ENCODE measurements around the gene ACHE. TPM values are rescaled to one million over a fixed set of nuclear protein-coding genes. Genes with fewer than 3 reads are reported as not detected.

The ACHE gene
- total RNA-seq, 1 experiment from 2014 or later, result 0.40 TPM

GRCh38 chr7:100884736-100885439, 10.8 kb downstream of the ACHE start:
- CTCF ChIA-PET, result no interaction called here
- intact Hi-C loops (cut with micrococcal nuclease), result no loop called here
- peaks cover 72% of the 10 kb centered on the region for H3K36me3 ChIP-seq (ENCODE audit: low read depth, low read length)

GRCh38 chr7:100882785-100883526, 12.7 kb downstream of the ACHE start:
- no peaks in the 10 kb centered on the region for H3F3A ChIP-seq (ENCODE audit: low read length, unreplicated experiment)
- H4K20me1 ChIP-seq (ENCODE audit: low read length), result peaks cover 23% of the 10 kb centered on the region
- H3K9ac ChIP-seq (ENCODE audit: low read length), result no peak overlapping the region
- H3K79me2 ChIP-seq (ENCODE audit: low read length), result peaks cover 59% of the 10 kb centered on the region
- H3K4me2 ChIP-seq (ENCODE audit: low read length), result no peak overlapping the region
- ChIA-PET CTCF (no interaction called here), POLR2A (ENCODE audit: unreplicated experiment) (no interaction called here)
- peaks cover 8% of the 10 kb centered on the region for H3K4me1 ChIP-seq (ENCODE audit: insufficient read depth, low read length)
- H3K9me2 ChIP-seq (replicated peaks; ENCODE audit: low read length), result no peaks in the 10 kb centered on the region
- H2AFZ ChIP-seq (ENCODE audit: low read length), result no peak overlapping the region
- H3K9me3 ChIP-seq (ENCODE audit: low read length), result no peaks in the 10 kb centered on the region
- BruUV-seq (replicated peaks), result no TSS peak
- ATAC-seq, result no peak
- H3K36me3 ChIP-seq (ENCODE audit: low read depth, low read length), result peaks cover 81% of the 10 kb centered on the region
- intact Hi-C loops (cut with micrococcal nuclease), result no loop called here
- H3K4me3 ChIP-seq (ENCODE audit: low read length), result no peak overlapping the region
- no peaks in the 10 kb centered on the region for H3K27me3 ChIP-seq (ENCODE audit: low read length)
- TF ChIP-seq EZH2 (IDR thresholded peaks at IDR 0.05; ENCODE audit: low read length, unreplicated experiment) (no peak), EZH2phosphoT487 (IDR thresholded peaks at IDR 0.05; ENCODE audit: borderline replicate concordance, low read length) (no peak)
- DNase-seq, result no peak
- H3K27ac ChIP-seq (ENCODE audit: low read length), result no peak overlapping the region

More at GRCh38 chr7:100884736-100885439, 10.8 kb downstream of the ACHE start:
- no peak overlapping the region for H3K27ac ChIP-seq (ENCODE audit: low read length)
- no peak overlapping the region for H2AFZ ChIP-seq (ENCODE audit: low read length)
- no peaks in the 10 kb centered on the region for H3K9me2 ChIP-seq (replicated peaks; ENCODE audit: low read length)
- no peaks in the 10 kb centered on the region for H3F3A ChIP-seq (ENCODE audit: low read length, unreplicated experiment)
- no peaks in the 10 kb centered on the region for H3K9me3 ChIP-seq (ENCODE audit: low read length)
- ATAC-seq (no peak), DNase-seq (no peak)
- peaks cover 17% of the 10 kb centered on the region for H3K4me1 ChIP-seq (ENCODE audit: insufficient read depth, low read length)
- H3K9ac ChIP-seq (ENCODE audit: low read length), result no peak overlapping the region
- POLR2A ChIA-PET (ENCODE audit: unreplicated experiment), result no interaction called here
- no peak overlapping the region for H3K4me3 ChIP-seq (ENCODE audit: low read length)
- peaks cover 54% of the 10 kb centered on the region for H3K79me2 ChIP-seq (ENCODE audit: low read length)
- no peak for TF ChIP-seq EZH2 (IDR thresholded peaks at IDR 0.05; ENCODE audit: low read length, unreplicated experiment)
- no peak for TF ChIP-seq EZH2phosphoT487 (IDR thresholded peaks at IDR 0.05; ENCODE audit: borderline replicate concordance, low read length)
- no peak for TF ChIP-seq CTCF (conservative IDR thresholded peaks at IDR 0.05; ENCODE audit: low read depth, low read length)
- H3K27me3 ChIP-seq (ENCODE audit: low read length), result no peaks in the 10 kb centered on the region
- BruUV-seq (replicated peaks), result TSS peak; percentile 25
- no peak overlapping the region for H3K4me2 ChIP-seq (ENCODE audit: low read length)
- H4K20me1 ChIP-seq (ENCODE audit: low read length), result peaks cover 5% of the 10 kb centered on the region; the same call in 1 of the 2 replicates

GRCh38 chr7:100882201-100882600, 13.5 kb downstream of the ACHE start:
- ChIA-PET CTCF (no interaction called here), POLR2A (ENCODE audit: unreplicated experiment) (no interaction called here)
- no peak for TF ChIP-seq EZH2phosphoT487 (IDR thresholded peaks at IDR 0.05; ENCODE audit: borderline replicate concordance, low read length)
- TF ChIP-seq CTCF (conservative IDR thresholded peaks at IDR 0.05; ENCODE audit: low read depth, low read length), result no peak
- no peak for TF ChIP-seq EZH2 (IDR thresholded peaks at IDR 0.05; ENCODE audit: low read length, unreplicated experiment)
- Histone ChIP-seq H3K4me2 (ENCODE audit: low read length) (no peak overlapping the region), H3K79me2 (ENCODE audit: low read length) (peaks cover 59% of the 10 kb centered on the region), H3K9me2 (replicated peaks; ENCODE audit: low read length) (no peaks in the 10 kb centered on the region), H3K27me3 (ENCODE audit: low read length) (no peaks in the 10 kb centered on the region), H3F3A (ENCODE audit: low read length, unreplicated experiment) (no peaks in the 10 kb centered on the region), H3K27ac (ENCODE audit: low read length) (no peak overlapping the region), H3K36me3 (ENCODE audit: low read depth, low read length) (peaks cover 78% of the 10 kb centered on the region), H2AFZ (ENCODE audit: low read length) (no peak overlapping the region), H3K9ac (ENCODE audit: low read length) (no peak overlapping the region), H3K9me3 (ENCODE audit: low read length) (no peaks in the 10 kb centered on the region), H3K4me1 (ENCODE audit: insufficient read depth, low read length) (peaks cover 12% of the 10 kb centered on the region; the same call in 1 of the 2 replicates), H3K4me3 (ENCODE audit: low read length) (no peak overlapping the region), H4K20me1 (ENCODE audit: low read length) (peaks cover 30% of the 10 kb centered on the region)
- no TSS peak for BruUV-seq (replicated peaks)
- DNase-seq, result no peak
- intact Hi-C loops (cut with micrococcal nuclease), result no loop called here
- ATAC-seq, result no peak
